Erythroblast (primary cell): ENCODE data around the gene VPS37C.

Experiments used
- GATA1 ChIP-seq: IDR thresholded peaks from 2 replicates; pipeline ENCODE4 v1.6.1; 2011; ENCODE audit warnings: low read depth, mild to moderate bottlenecking, control low read depth, low read length, moderate library complexity
- POLR2A ChIP-seq: IDR thresholded peaks from 2 replicates; pipeline ENCODE4 v1.6.1; 2011; ENCODE audit warnings: mild to moderate bottlenecking, low read length

- TF ChIP-seq POLR2A (no peak), GATA1 (no peak)
Measured at GRCh38 chr11:61201476-61201875, 40.2 kb upstream of the VPS37C start.
